GM19043 (cell line): Measurements from ENCODE around the gene SLC25A48.
"Not testable (repeated sequence)": the region's sequence is repeated elsewhere in the genome, so short reads cannot be mapped to it uniquely, and the experiment has no call there.

Source experiments
- ATAC-seq: cut with Tn5 transposase; IDR thresholded peaks from one replicate; pipeline ENCODE4 v1.9.1; 2021; ENCODE audit warnings: low read depth; ENCODE audit not compliant: unreplicated experiment

Gene SLC25A48

DNA sequence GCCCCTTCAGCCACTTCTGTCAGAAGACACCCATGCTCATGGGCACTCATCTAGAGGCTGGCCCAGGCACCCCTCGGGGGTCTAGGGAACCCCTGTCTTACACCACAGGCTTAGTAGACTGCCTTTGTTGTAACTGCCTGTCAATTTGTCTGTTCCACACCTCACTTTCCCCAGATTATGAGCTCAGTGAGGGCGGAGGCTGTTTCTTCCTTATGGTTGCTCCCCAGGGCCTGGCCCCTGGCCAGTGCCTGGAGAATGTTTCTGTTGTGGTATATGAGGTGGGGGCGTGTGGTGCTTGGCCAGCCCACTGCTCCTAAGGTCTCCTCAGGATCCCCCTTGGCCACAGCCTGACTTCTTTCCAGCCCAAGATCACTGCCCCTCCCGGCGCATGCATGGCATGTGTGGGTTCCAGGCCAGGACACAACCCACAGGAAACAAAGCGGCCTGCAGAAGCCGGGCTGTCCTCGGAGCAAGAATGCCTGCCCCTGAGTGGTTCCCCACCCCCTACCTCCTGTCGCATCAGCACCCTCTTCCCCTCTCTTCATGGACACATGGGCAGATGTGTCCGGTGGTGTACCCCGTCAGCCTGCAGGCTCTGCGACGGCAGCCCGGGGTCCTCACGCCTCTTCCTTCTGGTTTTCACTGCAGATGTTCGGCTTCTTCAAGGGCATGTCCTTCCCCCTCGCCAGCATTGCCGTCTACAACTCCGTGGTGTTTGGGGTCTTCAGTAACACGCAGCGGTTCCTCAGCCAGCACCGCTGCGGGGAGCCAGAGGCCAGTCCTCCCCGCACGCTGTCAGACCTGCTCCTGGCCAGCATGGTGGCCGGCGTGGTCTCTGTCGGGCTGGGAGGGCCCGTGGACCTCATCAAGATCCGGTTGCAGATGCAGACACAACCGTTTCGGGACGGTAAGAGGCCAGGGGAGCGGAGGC is 17.7 kb downstream of the SLC25A48 start:
- ATAC-seq = no peak

DNA sequence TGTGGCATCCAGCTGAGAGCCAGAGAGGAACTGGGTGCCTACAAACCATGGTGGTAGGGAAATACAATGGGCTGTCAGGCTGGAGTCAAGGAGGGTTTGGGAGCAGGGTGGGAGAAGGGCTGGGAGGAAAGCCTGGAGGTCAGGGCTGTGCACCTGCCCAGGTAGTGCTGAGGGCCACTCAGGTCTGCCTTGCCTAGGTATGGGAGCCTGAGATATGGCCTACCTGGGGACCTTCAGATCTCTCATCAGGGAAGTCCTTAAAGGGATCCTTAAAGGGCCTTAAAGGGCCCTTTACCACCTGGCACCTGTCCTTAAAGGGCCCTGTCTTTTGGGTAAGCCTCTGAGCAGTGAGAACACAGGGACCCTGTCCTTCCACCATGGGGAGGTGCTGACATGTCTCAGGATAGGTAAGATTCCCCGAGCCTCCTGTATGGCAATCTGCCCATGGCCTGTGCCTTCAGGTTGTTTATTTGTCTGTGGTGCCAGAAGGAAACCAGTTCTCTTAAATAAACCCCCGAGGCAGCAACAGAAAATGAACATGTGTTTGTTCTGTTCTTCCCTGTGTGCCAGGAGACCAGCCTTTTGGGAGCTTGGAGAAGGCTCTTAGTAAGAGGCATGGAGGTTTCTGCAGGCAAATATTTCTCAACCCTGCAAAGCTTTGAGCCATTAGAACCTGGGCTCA is 23.3 kb downstream of the SLC25A48 start:
- no peak for ATAC-seq

DNA sequence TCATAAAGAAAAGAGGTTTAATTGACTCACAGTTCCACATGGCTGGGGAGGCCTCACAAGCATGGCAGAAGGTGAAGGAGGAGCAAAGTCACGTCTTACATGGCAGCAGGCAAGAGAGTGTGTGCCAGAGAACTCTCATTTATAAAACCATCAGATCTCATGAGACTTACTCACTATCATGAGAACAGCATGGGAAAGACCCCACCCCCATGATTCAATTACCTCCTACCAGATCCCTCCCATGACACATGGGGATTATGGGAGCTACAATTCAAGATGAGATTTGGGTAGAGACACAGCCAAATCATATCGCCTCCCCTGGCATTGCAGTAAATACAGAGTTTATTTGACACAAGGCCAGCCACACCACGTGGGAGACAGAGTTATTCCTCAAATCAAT is 24.7 kb downstream of the SLC25A48 start:
- ATAC-seq = not testable (repeated sequence)

- no peak for ATAC-seq
These were observed 25.2 kb downstream of the SLC25A48 start for GRCh38 chr5:135859641-135860040.

DNA sequence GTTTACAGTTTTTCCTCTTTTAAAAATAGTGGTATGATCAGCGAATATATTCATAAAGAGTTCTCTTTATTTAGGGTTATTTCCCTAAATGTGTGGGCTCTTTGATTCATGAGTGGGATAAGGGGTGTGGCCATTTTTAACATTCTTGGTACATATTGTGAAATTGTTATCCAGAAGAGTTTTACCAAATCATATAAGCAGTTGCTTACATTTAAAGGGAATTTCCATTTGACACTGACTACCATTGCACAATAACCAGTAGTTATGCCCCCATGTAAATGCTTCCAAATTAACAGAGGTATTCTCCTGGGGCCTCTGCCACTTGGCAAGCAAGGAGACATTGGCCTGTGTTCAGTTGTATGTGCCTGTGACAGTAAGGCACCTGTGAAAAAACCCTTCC is 27.2 kb downstream of the SLC25A48 start:
- no peak for ATAC-seq

GRCh38 chr5:135862086-135862485 is 27.6 kb downstream of the SLC25A48 start:
- ATAC-seq = no peak

DNA sequence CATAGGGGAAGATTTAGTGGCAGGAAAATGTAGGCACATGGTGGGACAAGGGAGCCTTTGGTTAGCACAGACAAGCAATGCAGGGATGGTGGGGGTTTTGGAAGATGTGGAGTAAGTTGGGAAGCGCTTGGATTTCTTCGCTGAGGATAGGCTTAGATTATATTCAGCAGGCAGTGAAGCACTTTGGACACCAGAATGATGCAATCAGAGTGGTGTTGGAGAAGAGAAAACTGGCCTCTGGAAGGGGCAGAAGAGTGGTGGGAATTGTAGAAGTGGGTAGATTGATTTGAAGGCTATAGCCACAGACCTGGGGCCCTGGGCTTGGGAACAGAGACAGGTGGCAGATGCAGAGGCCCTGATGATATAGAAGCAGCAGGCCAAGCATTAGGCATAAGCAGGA is 28.3 kb downstream of the SLC25A48 start:
- ATAC-seq = no peak

GRCh38 chr5:135864503-135865435 is 30.3 kb downstream of the SLC25A48 start:
- ATAC-seq = no peak

- ATAC-seq = no peak
These were observed 31.6 kb downstream of the SLC25A48 start for GRCh38 chr5:135866016-135866415.

- no peak for ATAC-seq
These were observed 33.1 kb downstream of the SLC25A48 start for GRCh38 chr5:135867599-135867998.

GRCh38 chr5:135868681-135869080 is 34.2 kb downstream of the SLC25A48 start:
- no peak for ATAC-seq

DNA sequence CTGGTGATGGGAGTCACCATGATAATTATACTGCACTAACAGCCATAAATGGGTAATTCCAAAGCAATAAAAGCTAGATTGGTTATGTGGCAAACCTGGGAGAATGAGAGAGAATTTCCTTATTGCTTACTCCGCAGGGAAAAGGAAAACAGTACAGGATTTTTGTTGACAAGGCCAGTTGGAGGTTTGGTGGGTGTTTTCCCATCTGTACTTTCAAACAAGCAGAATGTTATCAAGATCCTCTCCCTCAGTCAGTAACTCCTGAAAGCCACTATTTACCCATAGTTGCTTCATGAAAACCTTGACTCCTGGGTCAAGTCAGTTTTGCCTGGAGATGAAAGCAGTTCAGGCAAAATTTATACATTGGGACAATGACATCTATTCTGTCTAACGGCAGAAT is 34.8 kb downstream of the SLC25A48 start:
- ATAC-seq = no peak

- no peak for ATAC-seq
These were observed 35.5 kb downstream of the SLC25A48 start for GRCh38 chr5:135869935-135870334.

DNA sequence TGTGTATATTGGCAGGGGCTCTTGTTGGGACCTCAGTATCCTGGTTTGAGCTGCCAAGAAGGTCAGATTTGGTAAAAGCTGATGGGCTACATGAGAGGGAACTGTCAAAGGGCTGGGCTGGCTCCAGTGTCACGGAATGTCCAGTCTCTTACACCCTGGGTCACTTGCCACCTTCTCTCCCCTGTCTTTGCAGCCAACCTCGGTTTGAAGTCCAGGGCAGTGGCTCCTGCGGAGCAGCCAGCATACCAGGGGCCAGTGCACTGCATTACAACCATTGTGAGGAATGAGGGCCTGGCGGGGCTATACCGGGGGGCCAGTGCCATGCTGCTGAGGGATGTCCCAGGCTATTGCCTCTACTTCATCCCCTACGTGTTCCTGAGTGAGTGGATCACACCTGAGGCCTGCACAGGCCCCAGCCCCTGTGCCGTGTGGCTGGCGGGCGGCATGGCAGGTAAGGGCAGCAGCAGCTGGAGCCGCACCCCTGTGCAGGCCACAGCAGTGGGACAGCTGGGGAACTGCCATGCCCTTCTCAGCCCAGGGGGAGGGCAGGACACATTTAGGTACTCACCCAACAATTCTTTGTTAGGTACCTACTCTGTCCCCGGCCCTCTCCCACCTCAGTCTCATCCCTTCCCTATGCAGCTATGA is 36.9 kb downstream of the SLC25A48 start:
- no peak for ATAC-seq

GRCh38 chr5:135873831-135874230 is 39.4 kb downstream of the SLC25A48 start:
- no peak for ATAC-seq

- no peak for ATAC-seq
These were observed 40.0 kb downstream of the SLC25A48 start for GRCh38 chr5:135874461-135874860.

DNA sequence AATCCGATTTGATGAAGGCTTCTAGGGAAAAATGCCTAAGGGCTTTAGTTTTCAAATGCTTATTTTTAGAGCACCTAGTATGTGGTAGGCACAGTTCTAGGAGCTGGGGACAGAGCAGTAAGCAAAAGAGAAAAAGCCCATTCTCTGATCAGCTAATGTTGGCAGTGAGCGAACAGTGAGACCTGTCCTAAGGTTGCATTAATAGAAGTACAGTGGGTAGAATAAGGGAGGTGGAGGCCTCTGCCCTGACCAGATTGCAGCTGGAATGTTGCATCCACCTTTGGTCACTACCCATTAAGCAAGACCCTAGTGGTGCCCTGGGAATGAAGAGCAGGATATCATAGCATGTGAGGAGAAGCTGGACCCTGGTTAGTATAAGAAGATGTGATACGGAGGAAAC is 41.1 kb downstream of the SLC25A48 start:
- ATAC-seq = no peak

- no peak for ATAC-seq
These were observed 41.7 kb downstream of the SLC25A48 start for GRCh38 chr5:135876146-135876545.

DNA sequence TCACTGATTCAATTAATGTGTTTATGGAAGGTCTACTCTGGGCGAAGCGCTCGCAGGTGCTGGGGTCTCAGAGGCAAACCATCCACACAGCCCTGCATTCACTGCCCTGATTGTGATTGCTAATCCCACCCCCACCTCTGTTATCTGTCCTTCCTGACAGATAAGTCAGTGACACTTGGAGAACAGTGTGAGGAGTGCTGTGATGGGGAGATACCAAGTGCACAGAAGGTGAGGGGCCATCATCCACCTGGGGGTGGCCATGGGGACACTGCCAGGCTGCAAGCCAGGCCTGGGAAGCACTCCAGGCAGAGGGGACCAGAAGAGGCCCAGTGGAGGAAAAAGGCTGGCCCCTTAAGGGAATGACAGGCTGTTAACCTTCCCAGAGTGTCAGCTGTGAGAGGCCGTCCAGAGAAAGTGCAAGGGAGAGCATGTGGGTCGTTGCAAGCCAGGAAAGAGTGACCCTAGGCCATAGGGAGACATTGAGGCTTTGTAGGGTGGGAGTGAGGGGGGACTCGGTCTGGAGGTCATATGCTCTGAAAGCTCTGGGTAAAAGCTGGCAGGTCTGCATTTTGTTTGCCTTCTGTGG is 43.2 kb downstream of the SLC25A48 start:
- ATAC-seq = no peak

DNA sequence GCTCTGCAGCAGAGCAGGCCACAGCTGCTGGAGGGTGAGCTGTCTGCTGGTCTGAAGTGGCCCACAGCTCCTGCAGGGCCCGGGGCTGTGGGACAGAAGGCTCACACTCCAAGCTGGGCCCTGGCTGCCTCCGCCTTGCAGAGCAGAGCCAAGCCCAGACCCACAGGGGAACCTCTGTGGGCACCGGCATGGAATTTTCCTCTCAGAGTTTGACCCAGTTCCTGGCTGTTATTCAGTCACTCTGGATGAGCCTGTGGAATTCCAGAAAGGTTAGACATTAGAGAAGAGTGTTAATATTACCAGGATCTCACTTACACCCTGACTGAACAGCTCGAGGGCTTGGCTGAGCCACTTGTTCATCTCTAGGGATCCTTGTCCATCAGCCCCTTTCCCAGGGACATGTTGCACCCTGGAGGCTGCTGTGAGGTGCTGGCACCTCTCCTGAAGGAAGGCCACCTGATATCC is 43.7 kb downstream of the SLC25A48 start:
- ATAC-seq = no peak
